Measurements from ENCODE around the gene LYRM2. TPM values are rescaled to one million over a fixed set of nuclear protein-coding genes. Genes with fewer than 3 reads are reported as not detected.

LYRM2 gene
- total RNA-seq = 27.5 to 33.1 TPM (median 29.5 TPM) in 3 replicates
- long read RNA-seq, full-length matches to known transcripts = 19 of 25 reads
- long read RNA-seq, partial matches to known transcripts = 0 of 25 reads
- long read RNA-seq, other reads (novel, unspliced or antisense) = 6 of 25 reads

- peaks cover 15% of the 10 kb centered on the region for H3K36me3 Mint-ChIP-seq (ENCODE audit: low read depth)
- peak within 1 kb of the TSS; percentile 99 for H3K27ac Mint-ChIP-seq (ENCODE audit: unreplicated experiment)
- H3K27me3 Mint-ChIP-seq (ENCODE audit: low read depth) = no peaks in the 10 kb centered on the region
- TF ChIP-seq CTCF (IDR thresholded peaks at IDR 0.05) = peak; percentile 34
- peak; percentile 98 for DNase-seq (ENCODE audit: low spot score)
- H3K4me3 Mint-ChIP-seq (ENCODE audit: unreplicated experiment) = peak within 1 kb of the TSS; percentile 88
- H3K9me3 Mint-ChIP-seq (ENCODE audit: low read depth) = no peaks in the 10 kb centered on the region
- H3K4me1 Mint-ChIP-seq (ENCODE audit: low read depth) = peaks cover 28% of the 10 kb centered on the region
Observed at GRCh38 chr6:89638320-89639195, at the start of gene LYRM2. Gene LYRM2, minus strand, starts transcription at chr6:89638747. Its CDS starts 31 bp downstream, at chr6:89638716.

GRCh38 chr6:89688328-89688727 is 49.8 kb upstream of the LYRM2 start:
- Mint-ChIP-seq H3K27me3 (ENCODE audit: low read depth) (no peaks in the 10 kb centered on the region), H3K36me3 (ENCODE audit: low read depth) (peaks cover 39% of the 10 kb centered on the region), H3K4me3 (ENCODE audit: unreplicated experiment) (no peak overlapping the region), H3K4me1 (ENCODE audit: low read depth) (peaks cover 8% of the 10 kb centered on the region), H3K27ac (ENCODE audit: unreplicated experiment) (no peak overlapping the region), H3K9me3 (ENCODE audit: low read depth) (no peaks in the 10 kb centered on the region)
- TF ChIP-seq CTCF (IDR thresholded peaks at IDR 0.05) = no peak
- DNase-seq (ENCODE audit: low spot score) = no peak

GRCh38 chr6:89685311-89685710 is 46.8 kb upstream of the LYRM2 start:
- H3K27ac Mint-ChIP-seq (ENCODE audit: unreplicated experiment) = no peak overlapping the region
- peaks cover 34% of the 10 kb centered on the region for H3K36me3 Mint-ChIP-seq (ENCODE audit: low read depth)
- no peak for TF ChIP-seq CTCF (IDR thresholded peaks at IDR 0.05)

GRCh38 chr6:89682991-89683390 is 44.4 kb upstream of the LYRM2 start:
- no peak for DNase-seq (ENCODE audit: low spot score)
- H3K4me1 Mint-ChIP-seq (ENCODE audit: low read depth) = no peaks in the 10 kb centered on the region
- peaks cover 41% of the 10 kb centered on the region for H3K36me3 Mint-ChIP-seq (ENCODE audit: low read depth)
- H3K4me3 Mint-ChIP-seq (ENCODE audit: unreplicated experiment) = no peak overlapping the region
- no peak overlapping the region for H3K27ac Mint-ChIP-seq (ENCODE audit: unreplicated experiment)
- TF ChIP-seq CTCF (IDR thresholded peaks at IDR 0.05) = no peak
- no peaks in the 10 kb centered on the region for H3K27me3 Mint-ChIP-seq (ENCODE audit: low read depth)
- H3K9me3 Mint-ChIP-seq (ENCODE audit: low read depth) = no peaks in the 10 kb centered on the region

More at GRCh38 chr6:89685311-89685710, 46.8 kb upstream of the LYRM2 start:
- no peaks in the 10 kb centered on the region for H3K27me3 Mint-ChIP-seq (ENCODE audit: low read depth)
- DNase-seq (ENCODE audit: low spot score) = no peak
- no peaks in the 10 kb centered on the region for H3K9me3 Mint-ChIP-seq (ENCODE audit: low read depth)
- no peak overlapping the region for H3K4me3 Mint-ChIP-seq (ENCODE audit: unreplicated experiment)
- peaks cover under 1% of the 10 kb centered on the region for H3K4me1 Mint-ChIP-seq (ENCODE audit: low read depth)

GRCh38 chr6:89681983-89682564 is 43.5 kb upstream of the LYRM2 start:
- Mint-ChIP-seq H3K36me3 (ENCODE audit: low read depth) (peaks cover 40% of the 10 kb centered on the region), H3K4me1 (ENCODE audit: low read depth) (no peaks in the 10 kb centered on the region), H3K27me3 (ENCODE audit: low read depth) (no peaks in the 10 kb centered on the region), H3K27ac (ENCODE audit: unreplicated experiment) (no peak overlapping the region), H3K9me3 (ENCODE audit: low read depth) (no peaks in the 10 kb centered on the region), H3K4me3 (ENCODE audit: unreplicated experiment) (no peak overlapping the region)
- no peak for TF ChIP-seq CTCF (IDR thresholded peaks at IDR 0.05)
- DNase-seq (ENCODE audit: low spot score) = no peak

Measured in chondrocyte (in vitro differentiated cells).